Lung (tissue), 12 donors: Measurements from ENCODE around the gene KCNIP4. TPM values are rescaled to one million over a fixed set of nuclear protein-coding genes. Genes with fewer than 3 reads are reported as not detected.

Source experiments
- ATAC-seq: fragments of 200-7000 bp; cut with Tn5 transposase; one replicate; pipeline ENCODE4 v1.9.1; 2020; ENCODE audit warnings: moderate number of reproducible peaks; ENCODE audit not compliant: insufficient read depth, low FRiP score
- DNase-seq, 3 donors: peaks; one replicate each; pipeline ENCODE4 v3.0.0-alpha.2; 2013 to 2017
- H3K27ac ChIP-seq, 2 donors: one replicate each; pipeline ENCODE4 v1.5.1; 2013; ENCODE audit warnings: mild to moderate bottlenecking in 2 of 2, moderate library complexity in 2 of 2, control low read depth in 1 of 2, inconsistent platforms in 1 of 2, low read depth in 1 of 2, low read length in 1 of 2
- H3K27me3 ChIP-seq, 3 donors: one replicate each; pipeline ENCODE4 v1.5.1; 2013; ENCODE audit warnings: low read length in 2 of 3; ENCODE audit not compliant: control insufficient read depth in 3 of 3, insufficient read depth in 3 of 3
- H3K36me3 ChIP-seq, 4 donors: one replicate each; pipeline ENCODE4 v1.5.1; 2013; ENCODE audit warnings: low read length in 4 of 4, mild to moderate bottlenecking in 1 of 4, moderate library complexity in 1 of 4; ENCODE audit not compliant: control insufficient read depth in 4 of 4, insufficient read depth in 4 of 4
- H3K4me1 ChIP-seq, 5 donors: one replicate each; pipeline ENCODE4 v1.5.1; 2013; ENCODE audit warnings: low read length in 5 of 5, mild to moderate bottlenecking in 2 of 5, moderate library complexity in 1 of 5; ENCODE audit not compliant: control insufficient read depth in 5 of 5, insufficient read depth in 5 of 5
- H3K4me3 ChIP-seq: one replicate; pipeline ENCODE4 v1.5.1; 2013; ENCODE audit warnings: mild to moderate bottlenecking, control low read depth, moderate library complexity
- H3K9ac ChIP-seq, 2 donors: one replicate each; pipeline ENCODE4 v1.5.1; 2013; ENCODE audit warnings: low read length in 2 of 2, control low read depth in 1 of 2; ENCODE audit not compliant: insufficient read depth in 1 of 2
- H3K9me3 ChIP-seq, 4 donors: one replicate each; pipeline ENCODE4 v1.5.1; 2013; ENCODE audit warnings: low read length in 3 of 4, mild to moderate bottlenecking in 1 of 4, moderate library complexity in 1 of 4; ENCODE audit not compliant: control insufficient read depth in 4 of 4, insufficient read depth in 3 of 4
- WGBS, 2 donors: extraction: QIAGEN DNeasy Blood & Tissue Kit; methylation state at CpG; one replicate each; pipeline ENCODE4 v1.1.7; 2013; 5-methylcytosine and 5-hydroxymethylcytosine counted together
- polyA plus RNA-seq, 2 donors: library from polyadenylated mRNA; stranded (reverse); fragments of 200-250 nt; gene quantifications; one replicate each; pipeline ENCODE4 v1.2.1, GENCODE V29; 2013
- total RNA-seq, 2 donors: library from RNA; depleted of rRNA in 1 of 2; stranded (reverse); fragments of >200 nt in 1 of 2; gene quantifications; one replicate each; pipeline ENCODE4 v1.2.1, GENCODE V29; 2014 to 2021
- TF ChIP-seq, protein P1 (sequence below): IDR thresholded peaks from 2 replicates; pipeline ENCODE4 v1.5.1; 2012; ENCODE audit warnings: mild to moderate bottlenecking; ENCODE audit errors: control extremely low read depth, extremely low read depth
- donor health status: control.
- donor health status: control.
- donor health status: Bipolar disorder and iron deficiency.
- donor health status: healthy.
- donor health status: DM: yes; HTN: yes; CAD: no.

The KCNIP4 gene
- total and polyA plus RNA-seq, 4 donors: 0.11 TPM; not detected in 3

DNA sequence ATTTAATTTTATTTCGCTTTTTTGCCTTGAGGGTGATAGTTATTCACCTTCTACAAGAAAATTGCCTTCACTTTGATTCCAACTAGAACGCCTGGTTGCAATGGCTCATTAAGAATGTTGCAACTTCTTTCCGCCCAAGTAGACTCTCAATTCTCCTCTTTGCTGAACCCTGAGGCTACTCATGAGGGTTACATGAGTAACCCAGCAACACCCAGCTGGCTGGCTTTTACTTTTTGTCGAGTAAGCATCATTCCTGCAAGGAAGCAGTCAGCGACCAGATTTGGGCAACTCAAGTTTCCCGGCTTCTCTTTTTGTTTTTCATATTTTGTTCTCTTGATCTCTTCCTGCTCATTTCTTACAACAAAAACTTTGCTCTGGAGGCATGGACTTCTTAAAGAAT, 752.9 kb downstream of the KCNIP4 start:
- TF ChIP-seq, protein P1, sequence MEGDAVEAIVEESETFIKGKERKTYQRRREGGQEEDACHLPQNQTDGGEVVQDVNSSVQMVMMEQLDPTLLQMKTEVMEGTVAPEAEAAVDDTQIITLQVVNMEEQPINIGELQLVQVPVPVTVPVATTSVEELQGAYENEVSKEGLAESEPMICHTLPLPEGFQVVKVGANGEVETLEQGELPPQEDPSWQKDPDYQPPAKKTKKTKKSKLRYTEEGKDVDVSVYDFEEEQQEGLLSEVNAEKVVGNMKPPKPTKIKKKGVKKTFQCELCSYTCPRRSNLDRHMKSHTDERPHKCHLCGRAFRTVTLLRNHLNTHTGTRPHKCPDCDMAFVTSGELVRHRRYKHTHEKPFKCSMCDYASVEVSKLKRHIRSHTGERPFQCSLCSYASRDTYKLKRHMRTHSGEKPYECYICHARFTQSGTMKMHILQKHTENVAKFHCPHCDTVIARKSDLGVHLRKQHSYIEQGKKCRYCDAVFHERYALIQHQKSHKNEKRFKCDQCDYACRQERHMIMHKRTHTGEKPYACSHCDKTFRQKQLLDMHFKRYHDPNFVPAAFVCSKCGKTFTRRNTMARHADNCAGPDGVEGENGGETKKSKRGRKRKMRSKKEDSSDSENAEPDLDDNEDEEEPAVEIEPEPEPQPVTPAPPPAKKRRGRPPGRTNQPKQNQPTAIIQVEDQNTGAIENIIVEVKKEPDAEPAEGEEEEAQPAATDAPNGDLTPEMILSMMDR: no peak
- Histone ChIP-seq H3K9me3 (peaks cover 0 to 2% (median 0%) of the 10 kb centered on the region in 4 donors), H3K36me3 (no peaks in the 10 kb centered on the region), H3K27ac (no peak overlapping the region), H3K9ac (no peak overlapping the region), H3K4me1 (no peaks in the 10 kb centered on the region), H3K27me3 (no peaks in the 10 kb centered on the region), H3K4me3 (no peak overlapping the region)
- no peak for ATAC-seq
- 87 to 89% methylated on average over 6 of the region's 6 CpGs for whole genome bisulfite sequencing, 2 donors
- DNase-seq: no peak

DNA sequence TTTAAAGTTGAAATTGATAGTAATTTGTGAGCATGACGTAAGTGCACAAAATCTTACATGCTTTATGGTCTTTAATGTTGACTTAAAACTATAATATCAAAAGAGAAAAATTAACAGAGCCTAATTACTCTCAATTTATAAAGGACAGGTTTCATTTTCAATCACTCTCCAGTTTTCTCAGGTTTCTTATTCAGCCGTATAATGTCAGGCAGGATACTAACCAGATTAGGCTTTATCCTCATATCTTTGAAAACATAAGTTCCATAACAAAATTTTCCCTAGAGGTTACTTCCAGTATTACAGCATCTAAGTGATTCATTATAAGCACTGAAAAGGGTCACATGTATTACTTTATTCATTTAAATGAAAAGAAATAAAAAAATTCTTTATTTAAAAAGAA, 756.2 kb downstream of the KCNIP4 start:
- DNase-seq (no peak), ATAC-seq (no peak)
- TF ChIP-seq, protein P1: no peak
- Histone ChIP-seq H3K9me3 (no peaks in the 10 kb centered on the region), H3K4me1 (no peaks in the 10 kb centered on the region), H3K4me3 (no peak overlapping the region), H3K9ac (no peak overlapping the region), H3K27me3 (no peaks in the 10 kb centered on the region), H3K36me3 (no peaks in the 10 kb centered on the region), H3K27ac (no peak overlapping the region)
- WGBS, 2 donors: 89 to 93% methylated on average over 2 of the region's 2 CpGs

DNA sequence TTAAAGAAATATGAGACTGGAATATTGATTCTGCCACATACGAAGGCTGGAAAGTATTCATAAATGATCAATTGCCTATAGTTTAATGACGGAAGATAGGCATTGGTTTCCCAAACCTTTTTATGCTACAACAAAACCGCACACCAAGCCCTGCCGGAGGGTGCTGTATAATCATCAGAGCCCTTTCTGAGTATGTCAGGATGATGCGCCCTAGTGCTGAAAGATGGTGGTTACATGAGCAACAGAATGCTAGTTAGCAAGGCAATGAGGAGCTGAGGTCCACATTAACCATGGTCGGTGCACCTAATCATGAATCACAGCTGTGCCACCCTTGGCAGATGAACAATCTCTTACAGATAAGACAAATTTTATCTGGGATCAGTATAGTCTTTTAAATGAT, 757.3 kb downstream of the KCNIP4 start:
- no peak overlapping the region for H3K27ac ChIP-seq
- TF ChIP-seq, protein P1: no peak
- ATAC-seq (no peak), DNase-seq (no peak)
- no peak overlapping the region for H3K9ac ChIP-seq
- H3K4me1 ChIP-seq: no peaks in the 10 kb centered on the region
- H3K27me3 ChIP-seq: no peaks in the 10 kb centered on the region
- H3K36me3 ChIP-seq: no peaks in the 10 kb centered on the region
- no peaks in the 10 kb centered on the region for H3K9me3 ChIP-seq
- H3K4me3 ChIP-seq: no peak overlapping the region
- WGBS, 2 donors: 83% methylated on average over 6 of the region's 6 CpGs

DNA sequence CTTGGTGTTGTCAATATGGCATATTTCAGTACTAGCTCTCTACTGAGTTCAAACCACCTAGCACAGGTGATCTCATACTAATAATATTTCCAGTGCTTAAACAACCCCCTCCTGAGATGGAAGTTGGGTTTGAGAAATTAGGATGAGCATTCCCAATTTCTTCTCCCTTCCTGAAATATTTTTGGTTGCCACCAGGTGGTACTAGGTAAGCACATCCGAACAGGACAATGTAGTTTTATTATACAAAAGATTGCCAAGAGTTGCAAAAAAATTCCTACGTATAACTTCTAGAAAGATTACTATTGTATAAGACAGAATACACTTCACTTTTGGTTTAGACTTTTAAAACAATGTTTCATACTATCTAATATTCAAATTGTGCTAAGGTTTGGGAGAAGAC, 763.8 kb downstream of the KCNIP4 start:
- H3K36me3 ChIP-seq: no peaks in the 10 kb centered on the region
- peaks cover 0 to 8% (median 2%) of the 10 kb centered on the region in 3 donors for H3K27me3 ChIP-seq
- no peak for DNase-seq
- WGBS, 2 donors: 73 to 76% methylated on average over 2 of the region's 2 CpGs
- no peak overlapping the region for H3K4me3 ChIP-seq
- no peak overlapping the region for H3K9ac ChIP-seq
- TF ChIP-seq, protein P1: no peak
- H3K27ac ChIP-seq: no peak overlapping the region
- no peaks in the 10 kb centered on the region for H3K9me3 ChIP-seq
- H3K4me1 ChIP-seq: peaks cover 0 to 7% (median 0%) of the 10 kb centered on the region in 5 donors
- ATAC-seq: no peak
